Right lobe of liver (tissue), 6 donors: ENCODE measurements around the gene GJC1. TPM values are rescaled to one million over a fixed set of nuclear protein-coding genes. Genes with fewer than 3 reads are reported as not detected.
A peak's percentile ranks its signal among the peaks of the same experiment; 100 is the strongest.

ENCODE experiments used
- ATAC-seq, 4 donors: fragments of 200-7000 bp; cut with Tn5 transposase; one replicate each; pipeline ENCODE4 v1.9.1; 2020; ENCODE audit warnings: mild to moderate bottlenecking in 4 of 4, moderate library complexity in 4 of 4
- DNase-seq, 3 donors: peaks; one replicate each; pipeline ENCODE4 v3.0.0-alpha.2; 2020
- H3K27ac ChIP-seq, 3 donors: fragments of 200-600 bp; one replicate each; pipeline ENCODE4 v1.8.0; 2022
- H3K27me3 ChIP-seq, 2 donors: fragments of 200-600 bp; one replicate each; pipeline ENCODE4 v1.8.0; 2022
- H3K36me3 ChIP-seq, 4 donors: fragments of 200-600 bp; sonication (generic) in 1 of 4; one replicate each; pipeline versions ENCODE4 v1.5.1 to v1.8.0; 2017 to 2022; ENCODE audit warnings: control low read depth in 1 of 4
- H3K4me1 ChIP-seq, 4 donors: fragments of 200-600 bp; sonication (generic) in 1 of 4; one replicate each; pipeline versions ENCODE4 v1.5.1 to v1.8.0; 2017 to 2022; ENCODE audit warnings: control low read depth in 1 of 4
- H3K4me3 ChIP-seq, 3 donors: fragments of 200-600 bp; one replicate each; pipeline ENCODE4 v1.8.0; 2022
- H3K9me3 ChIP-seq, 4 donors: fragments of 200-600 bp; sonication (generic) in 1 of 4; one replicate each; pipeline versions ENCODE4 v1.5.1 to v1.8.0; 2017 to 2022; ENCODE audit warnings: control low read depth in 1 of 4
- POLR2A ChIP-seq: fragments of 450-650 bp; IDR thresholded peaks from one replicate; pipeline ENCODE4 v1.6.1; 2017; ENCODE audit warnings: antibody characterized with exemption, mild to moderate bottlenecking
- WGBS: methylation state at CpG from one replicate; pipeline ENCODE4 v1.1.6; 2018; ENCODE audit warnings: low coverage, low lambda C conversion rate; ENCODE audit not compliant: insufficient coverage; ENCODE audit errors: missing lambda C conversion rate; 5-methylcytosine and 5-hydroxymethylcytosine counted together
- intact Hi-C, 2 donors: fragments of 100-400 bp; cut with DNase I; formaldehyde crosslinking; loops; one replicate each; pipeline versions ENCODE4 v1.11.2 to v1.14.1; 2022
- total RNA-seq, 6 experiments: library from RNA; depleted of rRNA in 2 of 6; stranded (reverse); fragments of >200 nt in 2 of 6; fragmentation: NEBNext Ultra II Directional in 3 of 6; extraction: Animal tissue kit (Norgen Biotek cat#: 25700) in 3 of 6; gene quantifications; one replicate each; pipeline versions ENCODE4 v1.1.0 to v1.2.4, GENCODE V29; 2016 to 2023
- TF ChIP-seq, protein P1 (sequence below), 4 donors: fragments of 200-600 bp in 3 of 4; fragments of 450-650 bp in 1 of 4; IDR thresholded peaks; one replicate each; pipeline versions ENCODE4 v1.5.1 to v1.8.0; 2016 to 2022; ENCODE audit warnings: antibody characterized with exemption in 4 of 4, mild to moderate bottlenecking in 2 of 4
- donor health status: DM: no; HTN: yes; CAD: no.
- donor health status: DM: no; HTN: no; CAD: no.
- donor health status: DM: no; HTN: no; CAD: no.
- donor health status: DM: no; HTN: yes; CAD: no.
- donor health status: DM: no; HTN: yes; CAD: no.

Gene GJC1
- total RNA-seq, 6 experiments from 2014 or later: 0.18 to 0.84 (median 0.33) TPM

DNA sequence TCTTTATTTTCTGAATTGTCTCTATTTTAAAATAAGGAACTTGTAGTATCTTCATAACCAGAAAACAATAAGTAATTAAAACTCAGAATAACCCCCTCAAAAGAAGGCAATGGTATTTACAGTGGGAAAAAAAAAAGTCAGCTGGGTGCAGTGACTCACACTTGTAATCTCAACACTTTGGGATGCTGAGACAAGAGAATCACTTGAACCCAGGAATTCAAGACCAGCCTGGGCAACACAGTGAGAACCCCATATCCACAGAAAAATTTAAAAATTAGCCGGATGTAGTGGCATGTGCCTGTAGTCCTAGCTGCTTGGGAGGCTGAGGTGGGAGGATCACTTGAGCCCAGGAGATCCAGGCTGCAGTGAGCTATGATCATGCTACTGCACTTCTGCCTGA lies 37.8 kb downstream of the GJC1 start:
- no peak overlapping the region for H3K27ac ChIP-seq
- H3K36me3 ChIP-seq: no peaks in the 10 kb centered on the region
- H3K4me3 ChIP-seq: no peak overlapping the region
- no peaks in the 10 kb centered on the region for H3K27me3 ChIP-seq
- no peak for TF ChIP-seq POLR2A
- TF ChIP-seq, protein P1, sequence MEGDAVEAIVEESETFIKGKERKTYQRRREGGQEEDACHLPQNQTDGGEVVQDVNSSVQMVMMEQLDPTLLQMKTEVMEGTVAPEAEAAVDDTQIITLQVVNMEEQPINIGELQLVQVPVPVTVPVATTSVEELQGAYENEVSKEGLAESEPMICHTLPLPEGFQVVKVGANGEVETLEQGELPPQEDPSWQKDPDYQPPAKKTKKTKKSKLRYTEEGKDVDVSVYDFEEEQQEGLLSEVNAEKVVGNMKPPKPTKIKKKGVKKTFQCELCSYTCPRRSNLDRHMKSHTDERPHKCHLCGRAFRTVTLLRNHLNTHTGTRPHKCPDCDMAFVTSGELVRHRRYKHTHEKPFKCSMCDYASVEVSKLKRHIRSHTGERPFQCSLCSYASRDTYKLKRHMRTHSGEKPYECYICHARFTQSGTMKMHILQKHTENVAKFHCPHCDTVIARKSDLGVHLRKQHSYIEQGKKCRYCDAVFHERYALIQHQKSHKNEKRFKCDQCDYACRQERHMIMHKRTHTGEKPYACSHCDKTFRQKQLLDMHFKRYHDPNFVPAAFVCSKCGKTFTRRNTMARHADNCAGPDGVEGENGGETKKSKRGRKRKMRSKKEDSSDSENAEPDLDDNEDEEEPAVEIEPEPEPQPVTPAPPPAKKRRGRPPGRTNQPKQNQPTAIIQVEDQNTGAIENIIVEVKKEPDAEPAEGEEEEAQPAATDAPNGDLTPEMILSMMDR (IDR thresholded peaks at IDR 0.05): no peak
- no peak for DNase-seq
- WGBS: no CpG with 5 or more reads among the region's 1 CpG
- H3K4me1 ChIP-seq: no peaks in the 10 kb centered on the region
- no peaks in the 10 kb centered on the region for H3K9me3 ChIP-seq
- ATAC-seq: no peak
- intact Hi-C loops: no loop called here

DNA sequence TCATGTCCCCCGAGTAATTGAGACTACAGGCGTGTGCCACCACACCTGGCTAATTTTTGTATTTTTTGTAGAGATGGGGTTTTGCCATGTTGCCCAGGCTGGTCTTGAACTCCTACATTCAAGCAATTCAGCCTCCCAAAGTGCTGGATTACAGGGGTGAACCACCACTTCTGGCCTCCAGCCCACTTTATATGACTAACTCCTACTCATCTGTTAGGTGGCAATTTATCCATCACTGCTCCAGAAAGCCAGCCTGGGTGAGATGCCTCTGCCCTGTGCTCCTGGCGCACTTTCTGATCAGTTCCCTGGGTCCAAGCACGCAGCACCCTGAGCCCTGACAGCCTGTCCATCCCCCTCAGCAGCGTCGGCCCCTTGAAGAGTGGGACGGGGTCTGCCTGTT lies 41.9 kb downstream of the GJC1 start:
- no peaks in the 10 kb centered on the region for H3K36me3 ChIP-seq
- DNase-seq (no peak), ATAC-seq (no peak)
- H3K4me3 ChIP-seq: no peak overlapping the region
- H3K27me3 ChIP-seq: no peaks in the 10 kb centered on the region
- TF ChIP-seq, protein P1 (IDR thresholded peaks at IDR 0.05): no peak
- no peak for TF ChIP-seq POLR2A
- no peak overlapping the region for H3K27ac ChIP-seq
- H3K4me1 ChIP-seq: no peaks in the 10 kb centered on the region
- intact Hi-C loops: no loop called here
- 38% methylated on average over 3 of the region's 7 CpGs for WGBS
- H3K9me3 ChIP-seq: no peaks in the 10 kb centered on the region

GRCh38 chr17:44787271-44787940 lies 42.7 kb downstream of the GJC1 start:
- DNase-seq (no peak), ATAC-seq (no peak)
- intact Hi-C loops: no loop called here
- no peak overlapping the region for H3K4me3 ChIP-seq
- no peaks in the 10 kb centered on the region for H3K4me1 ChIP-seq
- no peak for TF ChIP-seq POLR2A
- TF ChIP-seq, protein P1 (IDR thresholded peaks at IDR 0.05): no peak
- H3K27ac ChIP-seq: no peak overlapping the region
- no peaks in the 10 kb centered on the region for H3K36me3 ChIP-seq
- no peaks in the 10 kb centered on the region for H3K9me3 ChIP-seq
- H3K27me3 ChIP-seq: no peaks in the 10 kb centered on the region
- WGBS: 76% methylated on average over 14 of the region's 15 CpGs

- H3K36me3 ChIP-seq: no peaks in the 10 kb centered on the region
- no peaks in the 10 kb centered on the region for H3K9me3 ChIP-seq
- WGBS: 57% methylated on average over 8 of the region's 16 CpGs
- H3K4me1 ChIP-seq: no peaks in the 10 kb centered on the region
- intact Hi-C loops: no loop called here
- H3K27ac ChIP-seq: no peak overlapping the region
- H3K27me3 ChIP-seq: no peaks in the 10 kb centered on the region
- no peak overlapping the region for H3K4me3 ChIP-seq
- DNase-seq (no peak), ATAC-seq (peak in 1 of 4 donors; percentile 24)
- TF ChIP-seq, protein P1 (IDR thresholded peaks at IDR 0.05): no peak
- no peak for TF ChIP-seq POLR2A
These were observed 43.5 kb downstream of the GJC1 start for GRCh38 chr17:44786551-44787081.
